IPS-18c (cell line): ENCODE measurements around the gene POLR3B.

ENCODE experiments used
- H3K4me3 ChIP-seq: 2 replicates; pipeline ENCODE4 v1.7.0; 2013; ENCODE audit warnings: low read depth, mild to moderate bottlenecking, low read length, moderate library complexity; ENCODE audit not compliant: insufficient read depth
- H3K9me3 ChIP-seq: one replicate; pipeline ENCODE4 v1.6.1; 2013; ENCODE audit warnings: mild to moderate bottlenecking, low read length, moderate library complexity; ENCODE audit not compliant: control insufficient read depth, insufficient read depth

Gene POLR3B

DNA sequence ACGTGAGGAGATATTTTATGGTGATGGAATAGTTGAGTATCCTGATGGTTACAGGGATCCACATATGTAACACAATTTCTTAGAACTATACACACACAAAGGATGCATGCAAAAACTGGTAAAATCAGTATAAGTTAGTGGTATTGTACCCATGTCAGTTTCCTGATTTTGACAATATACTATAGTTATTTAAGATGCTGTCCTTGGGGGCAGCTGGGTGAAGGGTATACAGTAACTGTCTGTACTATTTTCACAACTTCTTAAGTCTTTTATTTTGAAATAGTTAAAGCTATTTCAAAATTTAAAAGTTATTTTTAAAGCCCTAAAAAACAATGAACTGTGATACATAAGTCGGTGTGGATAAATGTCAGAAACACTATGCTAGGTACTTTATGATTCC lies 24.5 kb upstream of the POLR3B start:
- H3K4me3 ChIP-seq, result no peak overlapping the region
- H3K9me3 ChIP-seq, result no peaks in the 10 kb centered on the region

DNA sequence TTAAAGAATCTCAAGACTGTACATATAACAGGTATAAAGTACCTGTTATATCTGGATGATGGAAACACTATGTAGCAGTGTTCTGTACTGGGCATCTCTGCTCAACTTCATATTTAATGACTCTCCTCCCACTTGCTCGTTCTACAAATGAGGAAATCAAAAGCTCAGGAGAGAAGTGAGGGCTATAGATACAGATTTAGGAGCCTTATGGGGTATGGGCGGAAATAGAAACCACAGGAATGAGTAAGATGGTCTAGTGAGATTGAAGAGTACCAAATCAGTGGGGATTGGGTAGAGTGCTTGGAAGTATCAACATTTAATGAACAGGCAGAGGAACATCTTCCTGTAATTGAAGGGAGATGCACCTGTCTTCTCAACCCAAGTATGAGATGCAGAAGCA lies 23.8 kb upstream of the POLR3B start:
- Histone ChIP-seq H3K9me3 (no peaks in the 10 kb centered on the region), H3K4me3 (no peak overlapping the region)

DNA sequence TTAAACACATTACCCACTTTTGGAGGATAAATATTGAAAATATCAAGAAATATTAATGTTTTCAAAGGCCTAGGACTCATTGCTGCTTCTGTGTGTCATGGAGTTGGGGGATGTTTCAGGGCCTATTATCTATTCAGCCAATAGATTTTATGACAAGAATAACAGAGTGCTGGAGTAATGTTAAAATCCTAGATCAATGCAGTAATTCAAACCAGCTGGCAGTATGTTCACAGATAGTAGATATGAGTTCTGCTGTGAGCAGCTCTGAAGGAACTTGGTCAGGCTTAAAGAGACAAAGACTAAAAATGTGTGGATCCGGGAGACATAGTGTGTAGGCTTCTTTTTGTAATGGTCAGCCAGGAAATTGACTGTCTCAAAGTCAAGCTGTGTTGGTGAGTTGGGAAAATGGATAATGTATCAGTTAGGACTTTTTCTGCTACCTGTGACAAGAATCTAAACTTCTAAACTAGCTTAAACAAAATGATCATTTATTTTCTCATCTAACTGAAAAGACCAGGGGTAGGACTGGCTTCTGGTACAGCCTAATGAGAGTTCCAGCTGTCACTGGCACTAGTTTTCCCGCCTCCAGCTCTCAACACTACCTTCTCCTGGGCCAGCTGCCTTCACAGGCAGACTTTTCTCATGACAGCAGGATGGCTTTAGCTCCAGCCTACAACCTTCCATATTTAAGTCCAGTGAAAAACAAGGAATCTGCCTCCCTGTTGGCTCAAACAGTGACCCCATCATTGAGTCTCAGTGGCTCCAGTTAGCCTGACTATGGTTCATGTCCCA lies 16.3 kb upstream of the POLR3B start:
- Histone ChIP-seq H3K9me3 (no peaks in the 10 kb centered on the region), H3K4me3 (no peak overlapping the region)

DNA sequence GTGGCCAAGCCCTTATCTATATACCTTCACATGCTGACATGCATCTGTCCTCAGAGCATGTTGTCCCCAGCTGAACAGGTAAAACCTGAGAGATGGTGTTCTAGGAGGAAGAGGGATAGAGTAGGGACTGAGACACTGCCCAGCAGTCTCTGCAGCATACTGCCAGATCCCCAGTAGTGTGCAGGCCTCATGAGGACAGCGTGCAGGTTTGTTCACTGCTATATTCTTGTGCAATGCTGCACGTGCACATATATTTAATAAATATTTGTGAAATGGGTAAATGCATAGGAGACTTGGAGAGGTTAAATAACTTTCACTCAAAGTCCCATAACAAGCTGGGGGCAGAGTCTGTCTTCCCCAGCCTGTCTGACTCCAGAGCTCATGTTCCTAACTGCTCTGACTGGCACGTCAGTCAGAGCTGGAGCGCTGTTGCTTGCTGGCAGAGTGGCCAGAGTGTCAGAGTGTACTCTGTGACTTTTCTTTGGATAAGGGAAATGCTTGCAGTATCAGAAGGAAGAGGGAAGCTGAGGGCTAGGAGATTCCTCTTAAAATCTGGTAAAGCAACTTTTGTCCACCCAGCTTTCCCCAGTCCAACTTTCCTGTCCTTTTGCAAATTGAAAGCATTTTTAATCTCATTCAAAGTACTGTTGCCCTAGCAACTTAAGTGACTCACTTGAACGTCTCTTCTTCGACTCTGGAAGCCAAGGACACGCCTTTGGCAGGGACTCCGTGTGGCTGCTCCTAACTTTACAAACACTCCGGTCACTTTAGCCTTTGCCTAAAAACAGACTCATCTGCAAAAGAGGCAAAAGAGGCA lies 14.9 kb upstream of the POLR3B start:
- Histone ChIP-seq H3K4me3 (no peak overlapping the region), H3K9me3 (no peaks in the 10 kb centered on the region)

DNA sequence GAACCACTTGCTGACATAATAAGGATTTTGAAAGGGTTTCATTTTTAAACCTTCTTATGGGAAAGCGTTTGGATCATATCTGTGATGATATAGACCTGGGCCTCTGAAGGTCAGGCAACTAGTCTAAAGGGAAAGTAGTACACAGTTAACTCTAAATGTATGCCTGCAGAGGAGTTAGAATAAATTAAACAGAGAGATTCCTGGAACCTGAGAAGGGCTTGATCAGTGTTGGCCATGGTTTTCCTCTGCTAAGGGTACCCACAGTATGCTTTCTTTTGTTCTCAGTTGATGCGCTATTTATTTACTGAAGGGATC lies 14.4 kb upstream of the POLR3B start:
- H3K4me3 ChIP-seq, result no peak overlapping the region

DNA sequence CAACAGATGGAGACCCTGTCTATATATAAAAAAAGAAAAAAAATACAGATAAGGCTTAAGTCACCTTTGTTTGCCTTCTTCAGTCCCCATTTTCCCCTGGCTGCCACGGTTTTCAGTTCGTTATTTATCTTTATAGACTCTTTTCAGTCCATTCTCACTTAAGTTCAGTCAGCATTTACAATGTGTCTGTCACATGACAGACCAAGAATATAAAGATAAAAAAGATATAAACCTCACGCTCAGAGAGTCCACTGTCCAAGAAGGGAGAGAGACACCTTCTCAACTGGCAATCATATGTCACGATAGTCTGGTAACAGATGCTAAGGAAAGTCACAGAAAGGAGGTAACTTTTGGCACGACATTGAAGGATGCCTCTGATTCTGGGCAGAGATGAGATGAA lies 13.4 kb upstream of the POLR3B start:
- H3K9me3 ChIP-seq, result no peaks in the 10 kb centered on the region

More for the DNA sequence above, 14.4 kb upstream of the POLR3B start:
- no peaks in the 10 kb centered on the region for H3K9me3 ChIP-seq

DNA sequence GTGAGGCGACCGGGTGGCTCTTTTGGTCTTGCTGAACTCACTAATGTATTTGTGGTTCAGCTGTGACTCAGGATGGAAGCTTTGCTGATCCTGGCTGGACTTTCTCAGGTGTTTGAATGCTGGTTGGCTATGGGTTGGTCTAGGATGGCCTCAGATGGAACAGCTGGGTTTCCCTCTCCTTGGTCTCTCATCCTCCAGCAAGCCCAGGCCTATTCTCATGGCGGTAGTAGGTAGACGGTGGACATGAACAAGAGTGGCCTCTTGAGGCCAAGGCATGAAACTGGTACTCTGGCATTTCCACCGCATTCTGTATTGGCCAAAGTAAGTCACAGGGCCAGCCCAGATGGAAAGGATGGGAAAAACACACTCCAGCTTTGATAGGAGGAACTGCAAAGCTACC lies 11.8 kb upstream of the POLR3B start:
- Histone ChIP-seq H3K9me3 (no peaks in the 10 kb centered on the region), H3K4me3 (no peak overlapping the region)

More for the DNA sequence above, 13.4 kb upstream of the POLR3B start:
- H3K4me3 ChIP-seq, result no peak overlapping the region

DNA sequence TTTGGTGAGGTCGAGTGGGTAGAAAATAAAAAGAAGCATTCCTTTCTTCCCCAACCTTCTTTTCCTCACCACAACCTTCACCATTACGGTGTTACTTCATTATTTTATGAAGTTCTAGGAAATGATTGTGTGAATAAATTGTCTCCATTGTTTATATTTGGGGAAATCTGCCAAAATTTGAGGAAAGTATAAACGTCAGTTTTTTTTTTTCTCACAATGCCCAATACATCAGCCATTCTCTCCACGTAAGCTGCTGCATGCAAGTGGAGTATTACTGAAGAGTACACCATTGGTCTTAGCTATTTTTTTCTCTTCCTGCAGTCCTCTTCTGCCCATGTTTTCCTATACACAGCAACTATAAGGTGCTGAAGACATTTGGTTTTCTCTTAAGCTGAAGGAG lies 9.1 kb upstream of the POLR3B start:
- Histone ChIP-seq H3K4me3 (no peak overlapping the region), H3K9me3 (no peaks in the 10 kb centered on the region)

DNA sequence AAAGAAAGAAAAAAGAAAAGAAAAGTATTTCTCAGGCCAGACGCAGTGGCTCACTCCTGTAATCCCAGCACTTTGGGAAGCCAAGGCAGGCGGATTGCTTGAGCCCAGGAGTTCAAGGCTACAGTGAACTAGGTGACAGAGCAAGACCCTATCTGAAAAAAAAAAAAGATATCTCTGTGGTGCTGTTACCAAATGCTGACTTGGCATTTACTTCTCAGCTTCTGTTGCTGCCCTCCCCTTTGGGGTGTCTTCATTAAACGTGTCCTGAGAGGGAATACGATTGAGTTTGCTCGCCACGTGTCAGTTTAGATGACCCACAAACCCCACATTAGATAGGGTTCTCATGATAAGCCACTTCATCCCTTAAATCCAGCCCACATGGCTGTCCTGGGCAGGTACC lies 4.4 kb upstream of the POLR3B start:
- H3K9me3 ChIP-seq, result no peaks in the 10 kb centered on the region
- no peak overlapping the region for H3K4me3 ChIP-seq

DNA sequence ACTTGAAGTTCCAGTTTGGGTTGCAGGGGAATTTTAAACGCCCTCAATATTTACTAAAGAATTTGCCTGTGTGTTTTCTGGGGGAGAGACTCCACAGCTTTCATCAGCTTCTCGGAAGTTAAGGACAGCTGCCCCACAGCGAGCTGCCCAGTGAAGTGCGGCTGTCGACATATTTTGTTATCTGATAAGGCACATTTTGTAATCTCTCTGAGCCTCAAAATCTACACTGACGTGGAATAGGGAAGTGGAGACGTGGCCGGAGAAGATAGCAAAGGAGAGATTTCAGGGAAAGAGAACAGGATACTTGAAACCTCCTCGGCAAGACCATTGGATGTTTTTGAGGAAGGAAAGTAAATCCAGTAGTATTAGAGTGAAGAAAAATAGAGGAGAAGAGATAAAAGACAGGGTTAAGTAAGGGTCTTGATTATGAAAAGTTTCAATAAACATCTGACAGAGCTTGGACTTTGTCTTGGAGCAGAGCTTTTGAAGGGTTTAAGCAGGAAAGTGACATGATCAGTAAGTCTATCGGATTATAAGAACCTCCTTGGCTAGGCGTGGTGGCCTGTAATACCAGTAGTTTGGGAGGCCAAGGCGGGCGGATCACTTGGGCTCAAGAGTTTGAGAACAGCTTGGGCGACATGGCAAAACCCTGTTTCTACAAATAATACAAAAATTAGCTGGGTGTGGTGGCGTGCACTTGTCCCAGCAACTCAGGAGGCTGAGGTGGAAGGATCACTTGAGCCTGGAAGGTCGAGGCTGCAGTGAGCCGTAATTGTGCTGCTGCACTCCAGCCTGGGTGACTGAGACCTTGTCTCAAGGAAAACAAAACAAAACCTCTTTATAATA lies 1.1 kb downstream of the POLR3B start:
- H3K4me3 ChIP-seq, result peak overlapping the region; percentile 90

DNA sequence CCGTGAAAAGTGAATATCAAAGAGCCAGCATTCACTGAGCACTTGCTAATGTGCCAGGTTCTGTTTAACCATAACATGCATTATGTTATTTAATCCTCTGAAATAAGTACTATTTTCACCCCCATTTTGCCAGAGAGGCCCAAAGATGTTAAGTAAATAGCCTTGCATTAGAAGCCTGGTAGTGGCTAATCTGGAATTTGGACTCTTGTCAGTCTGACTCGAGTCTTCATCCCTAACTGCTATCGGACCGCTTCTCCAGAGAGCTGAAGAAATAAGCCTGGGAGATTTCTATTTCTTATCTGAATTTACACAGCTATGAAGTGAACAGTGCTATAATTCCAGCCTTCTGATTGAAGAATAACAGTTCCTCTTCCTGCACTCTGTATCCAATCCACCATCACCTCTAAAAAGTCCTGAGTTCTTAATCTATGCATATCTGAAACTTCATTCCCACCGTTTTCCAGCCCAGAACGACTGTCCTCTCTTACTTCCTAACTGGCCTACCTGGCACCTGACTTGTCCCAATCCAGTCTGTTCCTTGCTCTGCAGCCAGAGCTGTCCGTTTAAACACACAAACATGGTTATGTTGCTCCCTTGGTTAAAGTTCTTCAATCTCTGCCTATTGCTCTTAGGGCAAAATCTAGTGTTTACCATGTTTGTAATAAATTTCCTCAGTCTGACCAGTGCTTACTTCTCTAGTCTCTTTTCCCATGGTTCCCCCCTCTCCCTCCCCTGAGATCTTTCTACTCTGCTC lies 2.3 kb downstream of the POLR3B start:
- Histone ChIP-seq H3K9me3 (no peaks in the 10 kb centered on the region), H3K4me3 (no peak overlapping the region)

More for the DNA sequence above, 1.1 kb downstream of the POLR3B start:
- H3K9me3 ChIP-seq, result no peaks in the 10 kb centered on the region

DNA sequence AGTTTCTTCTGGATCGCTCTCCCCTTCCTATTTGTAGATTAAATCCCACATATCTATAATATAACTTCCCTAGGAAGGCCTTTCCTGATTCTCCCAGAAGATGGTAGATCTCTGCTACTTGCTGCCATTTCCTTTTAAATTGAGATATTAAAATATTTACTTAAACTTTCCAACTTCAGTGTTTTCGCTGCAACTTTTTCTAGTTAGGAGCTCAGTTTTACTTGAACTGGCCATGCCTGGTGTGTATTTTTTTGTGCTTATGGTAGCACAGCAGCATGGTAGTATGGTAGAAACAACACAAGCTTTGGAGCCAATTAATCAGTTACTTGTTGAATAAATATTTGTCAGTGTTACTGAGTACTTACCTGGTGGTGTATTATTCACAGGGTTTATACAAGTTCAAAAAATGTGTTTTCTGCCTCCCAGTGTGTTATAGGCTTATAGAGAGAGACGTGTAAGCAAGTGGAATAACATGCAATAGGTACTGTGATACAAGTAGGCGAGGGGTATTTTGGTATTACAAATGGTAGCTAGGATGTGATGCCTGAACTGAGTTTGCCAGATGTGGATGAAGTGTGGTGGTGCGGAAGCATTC lies 2.9 kb downstream of the POLR3B start:
- H3K9me3 ChIP-seq, result no peaks in the 10 kb centered on the region
- no peak overlapping the region; the same call in 1 of the 2 replicates for H3K4me3 ChIP-seq

DNA sequence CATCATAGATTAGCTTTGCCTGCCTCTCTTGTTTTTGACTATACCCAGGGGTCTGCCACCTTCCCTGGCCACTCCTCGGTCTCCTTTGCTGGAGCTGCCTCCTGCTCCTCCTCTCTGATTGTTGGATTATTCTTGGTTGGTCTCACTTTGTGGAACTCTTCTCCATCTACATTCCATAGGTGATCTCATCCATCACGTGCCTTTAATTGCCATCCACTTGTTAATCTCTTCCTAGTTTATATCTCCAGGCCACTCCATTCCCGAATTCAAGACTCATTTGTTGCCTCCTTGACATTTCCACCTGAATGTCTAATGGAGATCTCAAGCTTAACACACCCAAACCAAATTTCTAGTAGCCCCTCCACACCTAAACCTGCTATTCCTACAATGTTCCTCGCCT lies 5.4 kb downstream of the POLR3B start:
- no peak overlapping the region for H3K4me3 ChIP-seq
- H3K9me3 ChIP-seq, result no peaks in the 10 kb centered on the region

DNA sequence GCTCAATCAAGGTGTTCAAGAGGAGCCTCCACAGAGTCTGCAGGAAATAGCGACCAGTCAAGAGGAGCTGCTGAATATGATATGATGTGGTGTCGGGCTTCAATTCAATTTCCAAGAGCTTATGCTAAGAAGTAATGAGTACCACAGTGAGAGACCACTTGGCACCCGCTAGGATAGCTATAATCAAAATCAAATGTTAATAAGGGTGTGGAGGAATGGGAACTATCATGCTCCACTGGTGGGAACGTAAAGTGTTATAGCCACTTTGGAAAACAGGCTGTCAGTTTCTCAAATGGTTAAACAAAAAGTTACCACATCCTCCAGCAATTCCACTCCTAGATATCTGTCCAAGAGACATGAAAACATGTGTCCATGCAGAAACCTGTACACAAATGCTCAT lies 6.7 kb downstream of the POLR3B start:
- no peaks in the 10 kb centered on the region for H3K9me3 ChIP-seq

DNA sequence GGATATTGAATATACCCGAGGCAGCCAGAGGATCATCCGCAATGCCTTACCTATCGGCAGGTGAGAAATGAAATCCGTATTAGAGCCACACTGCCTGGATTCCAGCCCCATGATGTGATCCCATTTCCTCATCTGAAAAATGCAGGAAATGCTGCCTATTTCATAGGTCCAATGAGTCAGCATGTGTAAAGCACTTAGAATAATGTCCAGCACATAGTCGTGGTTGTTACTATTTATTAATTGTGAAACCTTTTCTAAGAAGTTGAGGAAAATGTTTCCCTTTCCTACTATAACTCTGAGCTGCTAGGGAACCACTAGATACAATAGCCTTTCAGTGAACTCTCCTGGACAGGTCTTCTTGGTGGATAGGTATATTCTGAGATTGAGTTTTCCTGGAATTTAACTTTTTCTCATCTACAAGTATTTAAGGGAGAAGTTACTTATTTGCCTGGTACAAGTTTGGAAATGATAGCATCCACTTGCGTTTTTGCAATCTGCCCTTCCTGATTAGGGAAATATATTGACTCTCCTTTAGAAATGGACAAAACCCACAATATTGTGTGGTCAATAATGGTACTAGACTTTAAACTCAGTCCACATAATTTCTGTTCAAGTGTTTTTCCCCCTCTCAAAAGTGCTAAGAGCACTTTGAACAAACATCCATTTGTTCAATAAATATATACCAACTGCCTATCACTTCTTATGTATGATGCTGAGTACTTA lies 12.2 kb downstream of the POLR3B start:
- H3K4me3 ChIP-seq, result no peak overlapping the region
- H3K9me3 ChIP-seq, result no peaks in the 10 kb centered on the region

More for the DNA sequence above, 6.7 kb downstream of the POLR3B start:
- no peak overlapping the region for H3K4me3 ChIP-seq

DNA sequence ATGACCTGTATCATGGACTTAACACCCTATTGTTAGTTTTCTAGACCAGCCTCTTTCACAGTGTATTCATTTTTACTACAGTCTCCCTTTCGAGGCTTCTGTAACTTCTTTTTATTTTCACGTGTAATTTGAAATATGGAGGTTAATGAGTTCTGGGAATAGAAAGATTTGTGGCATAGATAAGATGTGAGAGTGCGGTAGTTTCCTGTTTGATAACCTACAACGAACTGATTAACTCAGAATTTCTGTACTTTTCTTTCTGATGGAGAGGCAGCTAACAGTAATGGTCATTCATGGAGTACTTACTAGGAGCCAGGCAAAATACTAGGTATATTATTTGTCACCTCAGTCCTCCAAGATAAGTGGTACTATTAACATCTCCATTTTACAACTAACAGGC lies 21.2 kb downstream of the POLR3B start:
- Histone ChIP-seq H3K9me3 (no peaks in the 10 kb centered on the region), H3K4me3 (no peak overlapping the region)
